CD14-positive monocyte (primary cell): ENCODE results near the gene SAP30. TPM values are rescaled to one million over a fixed set of nuclear protein-coding genes. Genes with fewer than 3 reads are reported as not detected.

Experiments used
- DNase-seq, 3 donors: peaks; one replicate each; pipeline ENCODE4 v3.0.0-alpha.2; 2011 to 2022
- H2AFZ ChIP-seq: 2 replicates; pipeline ENCODE4 v1.6.0; 2012; ENCODE audit warnings: mild to moderate bottlenecking, low read depth, low read length, inconsistent platforms; ENCODE audit not compliant: insufficient read depth, poor library complexity, severe bottlenecking
- H3K27ac ChIP-seq, 2 donors: 1 replicate in 1 of 2; 2 replicates in 1 of 2; pipeline ENCODE4 v1.5.1; 2012 to 2013; ENCODE audit warnings: low read length in 2 of 2, control low read depth in 1 of 2, inconsistent platforms in 1 of 2, low read depth in 1 of 2, mild to moderate bottlenecking in 1 of 2
- H3K27me3 ChIP-seq, 2 donors: one replicate each; pipeline versions ENCODE4 v1.6.0 to v1.6.1; 2011 to 2013; ENCODE audit warnings: low read length in 2 of 2; ENCODE audit not compliant: control insufficient read depth in 2 of 2, insufficient read depth in 2 of 2
- H3K36me3 ChIP-seq, 2 donors: replicated peaks in 1 of 2; 1 replicate in 1 of 2; 2 replicates in 1 of 2; pipeline versions ENCODE4 v1.5.1 to v1.6.1; 2012 to 2013; ENCODE audit warnings: low read length in 2 of 2, control low read depth in 1 of 2, inconsistent platforms in 1 of 2, mild to moderate bottlenecking in 1 of 2; ENCODE audit not compliant: insufficient read depth in 2 of 2, control insufficient read depth in 1 of 2
- H3K4me1 ChIP-seq, 2 donors: 1 replicate in 1 of 2; 2 replicates in 1 of 2; pipeline versions ENCODE4 v1.5.1 to v1.6.1; 2012 to 2013; ENCODE audit warnings: low read length in 2 of 2, control low read depth in 1 of 2, inconsistent platforms in 1 of 2, mild to moderate bottlenecking in 1 of 2, moderate library complexity in 1 of 2; ENCODE audit not compliant: insufficient read depth in 2 of 2, control insufficient read depth in 1 of 2
- H3K4me2 ChIP-seq: replicated peaks from 2 replicates; pipeline ENCODE3; 2012; ENCODE audit warnings: low read length, moderate library complexity, mild to moderate bottlenecking; ENCODE audit not compliant: poor library complexity, severe bottlenecking; ENCODE audit errors: extremely low read depth
- H3K4me3 ChIP-seq, 3 experiments: fragments of 200-600 bp in 1 of 3; sonication (generic) in 1 of 3; replicated peaks in 1 of 3; 1 replicate in 2 of 3; 2 replicates in 1 of 3; pipeline ENCODE4 v1.5.1; 2011 to 2013; ENCODE audit warnings: low read length in 3 of 3, mild to moderate bottlenecking in 3 of 3, control low read depth in 2 of 3, low read depth in 2 of 3, inconsistent platforms in 1 of 3, moderate library complexity in 1 of 3
- H3K79me2 ChIP-seq: 2 replicates; pipeline ENCODE4 v1.6.0; 2012; ENCODE audit warnings: mild to moderate bottlenecking, control low read depth, inconsistent platforms, low read length, moderate library complexity; ENCODE audit not compliant: insufficient read depth
- H3K9ac ChIP-seq: 2 replicates; pipeline ENCODE4 v1.6.0; 2017; ENCODE audit warnings: low read length, mild to moderate bottlenecking; ENCODE audit not compliant: insufficient read depth, poor library complexity, severe bottlenecking
- H3K9me3 ChIP-seq, 2 donors: replicated peaks in 1 of 2; 1 replicate in 1 of 2; 2 replicates in 1 of 2; pipeline versions ENCODE4 v1.5.1 to v1.6.1; 2012 to 2013; ENCODE audit warnings: low read length in 2 of 2, control low read depth in 1 of 2; ENCODE audit not compliant: control insufficient read depth in 1 of 2, insufficient read depth in 1 of 2
- H4K20me1 ChIP-seq: 2 replicates; pipeline ENCODE4 v1.6.0; 2012; ENCODE audit warnings: mild to moderate bottlenecking, low read length, control low read depth, moderate library complexity; ENCODE audit not compliant: insufficient read depth
- H3K27ac Mint-ChIP-seq, 7 donors: one replicate each; pipeline ENCODE4 v1.8.0; 2020; ENCODE audit warnings: mild to moderate bottlenecking in 7 of 7, mixed read lengths in 7 of 7, moderate library complexity in 6 of 7, inconsistent platforms in 2 of 7
- H3K27me3 Mint-ChIP-seq, 3 donors: one replicate each; pipeline ENCODE4 v1.8.0; 2021 to 2022; ENCODE audit warnings: low read depth in 3 of 3, mild to moderate bottlenecking in 3 of 3, mixed read lengths in 3 of 3, moderate library complexity in 3 of 3, inconsistent platforms in 1 of 3
- H3K36me3 Mint-ChIP-seq, 2 donors: one replicate each; pipeline ENCODE4 v1.8.0; 2020; ENCODE audit warnings: mixed read lengths in 2 of 2, inconsistent platforms in 1 of 2, mild to moderate bottlenecking in 1 of 2
- H3K4me1 Mint-ChIP-seq: one replicate; pipeline ENCODE4 v1.8.0; 2020; ENCODE audit warnings: mild to moderate bottlenecking, mixed read lengths
- H3K4me3 Mint-ChIP-seq, 2 donors: one replicate each; pipeline ENCODE4 v1.8.0; 2020; ENCODE audit warnings: mild to moderate bottlenecking in 2 of 2, mixed read lengths in 2 of 2, moderate library complexity in 1 of 2
- H3K9me3 Mint-ChIP-seq, 7 donors: one replicate each; pipeline ENCODE4 v1.8.0; 2020 to 2022; ENCODE audit warnings: mixed read lengths in 7 of 7, mild to moderate bottlenecking in 6 of 7, moderate library complexity in 6 of 7, inconsistent platforms in 2 of 7
- WGBS: methylation state at CpG from one replicate; pipeline ENCODE4 v1.1.5; 2013; ENCODE audit warnings: missing lambda C conversion rate; ENCODE audit not compliant: insufficient coverage; 5-methylcytosine and 5-hydroxymethylcytosine counted together
- intact Hi-C, 2 donors: fragments of 100-400 bp; cut with micrococcal nuclease; formaldehyde crosslinking; loops; one replicate each; pipeline versions ENCODE4 v1.15.0 to v1.15.1; 2023
- polyA plus RNA-seq, 3 donors: library from polyadenylated mRNA; depleted of rRNA in 1 of 3; unstranded in 2 of 3; stranded (reverse) in 1 of 3; fragments of 300-500 nt in 2 of 3; fragments of >200 nt in 1 of 3; fragmentation: Illumina TruSeq in 2 of 3; gene quantifications; 1 replicate in 2 of 3; 2 replicates in 1 of 3; pipeline ENCODE4 v1.2.3, GENCODE V29; 2012 to 2021
- TF ChIP-seq, protein P1 (sequence below): fragments of 200-600 bp; IDR thresholded peaks from one replicate; pipeline ENCODE4 v1.8.0; 2022; ENCODE audit warnings: antibody characterized with exemption, mild to moderate bottlenecking

The SAP30 gene
- polyA plus RNA-seq, 3 donors, result 16.5 to 32.2 (median 21.8) TPM

GRCh38 chr4:173404296-173404865, 33.6 kb downstream of the SAP30 start:
- TF ChIP-seq, protein P1, sequence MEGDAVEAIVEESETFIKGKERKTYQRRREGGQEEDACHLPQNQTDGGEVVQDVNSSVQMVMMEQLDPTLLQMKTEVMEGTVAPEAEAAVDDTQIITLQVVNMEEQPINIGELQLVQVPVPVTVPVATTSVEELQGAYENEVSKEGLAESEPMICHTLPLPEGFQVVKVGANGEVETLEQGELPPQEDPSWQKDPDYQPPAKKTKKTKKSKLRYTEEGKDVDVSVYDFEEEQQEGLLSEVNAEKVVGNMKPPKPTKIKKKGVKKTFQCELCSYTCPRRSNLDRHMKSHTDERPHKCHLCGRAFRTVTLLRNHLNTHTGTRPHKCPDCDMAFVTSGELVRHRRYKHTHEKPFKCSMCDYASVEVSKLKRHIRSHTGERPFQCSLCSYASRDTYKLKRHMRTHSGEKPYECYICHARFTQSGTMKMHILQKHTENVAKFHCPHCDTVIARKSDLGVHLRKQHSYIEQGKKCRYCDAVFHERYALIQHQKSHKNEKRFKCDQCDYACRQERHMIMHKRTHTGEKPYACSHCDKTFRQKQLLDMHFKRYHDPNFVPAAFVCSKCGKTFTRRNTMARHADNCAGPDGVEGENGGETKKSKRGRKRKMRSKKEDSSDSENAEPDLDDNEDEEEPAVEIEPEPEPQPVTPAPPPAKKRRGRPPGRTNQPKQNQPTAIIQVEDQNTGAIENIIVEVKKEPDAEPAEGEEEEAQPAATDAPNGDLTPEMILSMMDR, result no peak
- no peak overlapping the region for H3K4me2 ChIP-seq
- no peak overlapping the region for H3K4me3 ChIP-seq
- no peaks in the 10 kb centered on the region for H4K20me1 ChIP-seq
- H3K9ac ChIP-seq, result no peak overlapping the region
- Mint-ChIP-seq H3K36me3 (peaks cover 31 to 57% of the 10 kb centered on the region in 2 donors), H3K9me3 (no peaks in the 10 kb centered on the region), H3K27ac (no peak overlapping the region), H3K4me1 (peaks cover 5% of the 10 kb centered on the region), H3K4me3 (no peak overlapping the region), H3K27me3 (no peaks in the 10 kb centered on the region)
- H3K9me3 ChIP-seq, result no peaks in the 10 kb centered on the region
- H3K36me3 ChIP-seq, result peaks cover 14 to 61% of the 10 kb centered on the region in 2 donors
- H3K79me2 ChIP-seq, result no peaks in the 10 kb centered on the region
- no peak overlapping the region for H2AFZ ChIP-seq
- H3K27ac ChIP-seq, result no peak overlapping the region
- DNase-seq, result no peak
- intact Hi-C loops, result no loop called here
- no peaks in the 10 kb centered on the region for H3K4me1 ChIP-seq
- WGBS, result 100% methylated on average over 2 of the region's 3 CpGs
- H3K27me3 ChIP-seq, result no peaks in the 10 kb centered on the region

DNA sequence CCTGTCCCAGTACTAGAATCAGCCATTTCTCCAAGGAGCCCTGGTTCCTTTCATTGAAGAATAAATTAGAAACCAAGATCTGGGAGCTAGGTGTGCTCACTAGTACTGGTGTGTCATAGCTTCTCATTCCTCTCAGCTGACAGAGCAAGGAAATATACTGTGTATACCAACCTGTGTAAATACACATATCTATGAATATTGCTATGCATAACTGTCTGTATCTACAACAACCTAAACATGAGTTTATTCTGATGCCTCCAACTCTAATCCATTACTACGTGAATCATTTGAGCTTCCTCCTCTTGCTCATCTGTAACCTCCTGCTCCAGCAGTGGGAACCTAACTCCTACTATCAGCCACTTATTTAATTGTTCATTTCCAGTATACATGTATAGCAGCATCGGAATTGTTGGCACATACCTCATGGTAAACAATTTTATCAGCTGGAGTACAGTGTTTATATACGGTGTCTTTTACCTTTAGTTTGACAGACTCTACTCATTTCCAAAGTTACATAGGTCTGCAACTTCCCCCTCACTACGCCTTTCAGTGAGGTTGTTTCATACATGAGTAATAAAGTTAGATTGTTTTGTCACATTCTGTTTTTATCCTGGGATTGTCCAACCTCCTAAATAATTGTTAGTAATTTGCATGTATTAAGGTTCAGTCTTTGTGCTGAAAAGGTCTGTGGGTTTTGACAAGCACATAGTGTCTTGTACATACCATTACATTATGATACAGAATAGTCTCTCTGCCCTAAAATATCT, 35.3 kb downstream of the SAP30 start:
- H3K9me3 ChIP-seq, result no peaks in the 10 kb centered on the region
- peaks cover 10 to 13% of the 10 kb centered on the region in 2 donors for H3K4me1 ChIP-seq
- peaks cover 18% of the 10 kb centered on the region for H3K4me1 Mint-ChIP-seq
- peaks cover 0 to 3% (median 0%) of the 10 kb centered on the region in 3 donors for H3K27me3 Mint-ChIP-seq
- H3K27me3 ChIP-seq, result no peaks in the 10 kb centered on the region
- no peaks in the 10 kb centered on the region for H3K79me2 ChIP-seq
- H4K20me1 ChIP-seq, result no peaks in the 10 kb centered on the region
- intact Hi-C loops, result no loop called here
- WGBS, result 89% methylated on average over 1 of the region's 4 CpGs
- H3K9me3 Mint-ChIP-seq, result no peaks in the 10 kb centered on the region
- no peak overlapping the region for H3K4me3 Mint-ChIP-seq
- H3K4me2 ChIP-seq, result no peak overlapping the region
- no peak overlapping the region for H3K27ac ChIP-seq
- H3K9ac ChIP-seq, result no peak overlapping the region
- no peak overlapping the region for H3K4me3 ChIP-seq
- H3K36me3 Mint-ChIP-seq, result peaks cover 37 to 63% of the 10 kb centered on the region in 2 donors
- no peak for DNase-seq
- H3K36me3 ChIP-seq, result peaks cover 14 to 61% of the 10 kb centered on the region in 2 donors
- TF ChIP-seq, protein P1, result no peak
- no peak overlapping the region for H2AFZ ChIP-seq
- no peak overlapping the region for H3K27ac Mint-ChIP-seq
